ENCODE results near the gene CERT1.
"Not testable (repeated sequence)": the region's sequence is repeated elsewhere in the genome, so short reads cannot be mapped to it uniquely, and the experiment has no call there.

CERT1 gene

DNA sequence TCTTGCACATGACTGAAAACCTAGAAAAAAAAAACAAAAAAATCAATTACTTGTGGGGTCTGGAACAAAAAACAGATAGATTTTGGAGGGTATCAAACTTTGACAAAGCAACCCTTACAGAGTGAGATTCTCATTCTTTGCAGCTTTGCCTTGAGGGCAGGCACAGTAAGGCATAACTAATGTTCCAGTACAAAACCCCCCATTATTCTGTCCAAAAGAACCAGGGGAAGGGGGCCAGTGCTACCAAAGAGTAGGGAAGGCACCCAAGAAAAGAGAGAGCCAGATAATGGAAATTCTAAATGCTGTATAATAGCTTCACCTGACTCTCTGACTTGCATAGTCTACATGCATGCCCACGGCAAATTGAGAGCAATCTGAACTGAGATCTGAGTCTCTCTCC is 13.2 kb upstream of the CERT1 start:
- no peak for DNase-seq
- intact Hi-C loops (cut with DNase I): no loop called here

DNA sequence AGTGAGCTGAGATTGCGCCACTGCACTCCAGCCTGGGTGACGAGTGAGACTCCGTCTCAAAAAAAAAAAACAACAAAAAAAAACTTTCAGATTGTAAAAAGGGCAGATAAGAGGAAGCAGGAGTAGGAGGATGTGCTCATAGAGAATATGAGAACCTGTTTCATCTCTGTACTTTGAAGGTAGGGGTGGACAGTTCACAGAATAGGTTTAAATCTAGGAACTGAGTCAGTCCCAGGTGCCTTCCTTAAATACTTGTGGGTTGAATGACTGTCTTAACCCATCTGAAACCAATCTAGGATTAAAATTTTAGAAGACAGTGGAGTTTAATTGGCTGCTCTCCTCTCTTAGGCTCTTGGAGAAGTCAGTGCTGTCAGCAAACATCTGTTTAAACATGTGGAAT is 12.6 kb upstream of the CERT1 start:
- no peak for DNase-seq
- intact Hi-C loops (cut with DNase I): no loop called here

DNA sequence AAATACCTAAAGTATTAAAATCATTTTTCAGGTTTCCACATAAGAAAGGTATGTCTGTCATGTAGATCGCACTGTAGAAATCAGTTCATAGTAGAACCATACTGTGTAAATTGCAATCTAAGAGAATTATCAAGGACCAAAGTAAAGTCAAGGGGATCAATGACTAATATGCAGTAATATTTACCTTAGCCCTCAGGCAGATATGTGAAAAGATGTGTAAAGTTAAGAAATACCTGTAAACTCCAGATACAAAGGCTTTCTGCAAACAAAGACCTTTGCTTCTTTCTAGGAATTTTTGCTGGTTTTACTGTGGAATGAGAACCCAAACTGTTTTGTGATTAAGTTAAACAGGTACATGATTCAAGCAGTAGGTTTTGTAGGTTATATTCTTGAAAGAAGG is 11.8 kb upstream of the CERT1 start:
- intact Hi-C loops (cut with DNase I): no loop called here
- DNase-seq: no peak

DNA sequence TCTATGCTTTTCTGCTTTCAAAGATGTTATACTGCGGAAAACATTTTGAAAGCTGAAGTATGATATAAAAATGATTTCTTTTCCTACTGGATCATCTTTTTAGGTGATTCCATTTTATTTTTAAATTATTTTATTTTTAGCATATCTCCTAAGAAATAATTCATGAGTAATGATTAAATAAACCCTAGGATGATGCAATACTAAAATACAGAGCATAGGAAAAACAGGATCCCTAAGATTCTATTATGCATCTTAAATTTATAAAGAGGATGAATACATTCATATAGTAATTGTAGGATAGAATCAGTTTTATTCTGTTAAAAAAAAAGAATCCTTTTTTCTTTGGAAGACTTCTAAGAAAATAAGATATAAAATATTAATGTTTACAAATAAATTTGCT is 11.1 kb upstream of the CERT1 start:
- no peak for DNase-seq
- intact Hi-C loops (cut with DNase I): no loop called here

DNA sequence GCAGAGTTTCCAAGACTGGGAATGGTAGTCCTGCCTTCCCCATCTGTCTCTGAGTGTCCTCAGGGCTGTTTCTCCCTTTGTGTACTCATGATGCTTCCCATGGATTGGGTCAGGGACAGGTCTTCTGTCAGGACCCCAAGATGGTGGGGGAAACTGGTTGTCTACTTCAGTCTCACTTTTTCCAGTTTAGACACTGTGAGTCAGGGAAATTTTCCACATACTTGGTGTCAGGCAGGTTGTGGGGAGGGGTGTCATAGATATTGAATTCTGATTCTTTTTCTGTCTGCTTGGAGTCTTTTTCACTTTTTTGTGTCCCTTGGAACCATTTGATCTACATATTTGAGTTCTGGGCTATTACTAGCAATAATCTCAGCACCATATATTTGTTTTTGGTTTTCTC is 10.6 kb upstream of the CERT1 start:
- intact Hi-C loops (cut with DNase I): no loop called here
- no peak for DNase-seq

DNA sequence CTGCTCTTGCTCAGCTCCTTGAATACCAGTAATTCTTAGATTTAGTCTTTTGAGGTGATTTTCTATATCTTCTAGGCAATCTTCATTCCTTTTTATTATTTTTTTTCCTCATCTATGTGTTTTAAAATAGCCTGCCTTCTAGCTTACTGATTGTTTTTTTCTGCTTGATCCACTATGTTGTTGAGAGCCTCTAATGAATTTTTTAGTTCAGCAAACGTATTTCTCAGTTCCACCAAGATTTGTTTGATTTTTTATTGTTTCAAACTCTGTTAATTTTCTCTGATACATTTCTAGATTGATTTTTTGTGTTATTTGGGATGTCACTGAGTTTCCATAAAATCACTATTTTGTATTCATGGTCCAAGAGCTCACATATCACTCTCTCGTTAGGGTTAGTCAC is 9.8 kb upstream of the CERT1 start:
- intact Hi-C loops (cut with DNase I): no loop called here
- no peak for DNase-seq

DNA sequence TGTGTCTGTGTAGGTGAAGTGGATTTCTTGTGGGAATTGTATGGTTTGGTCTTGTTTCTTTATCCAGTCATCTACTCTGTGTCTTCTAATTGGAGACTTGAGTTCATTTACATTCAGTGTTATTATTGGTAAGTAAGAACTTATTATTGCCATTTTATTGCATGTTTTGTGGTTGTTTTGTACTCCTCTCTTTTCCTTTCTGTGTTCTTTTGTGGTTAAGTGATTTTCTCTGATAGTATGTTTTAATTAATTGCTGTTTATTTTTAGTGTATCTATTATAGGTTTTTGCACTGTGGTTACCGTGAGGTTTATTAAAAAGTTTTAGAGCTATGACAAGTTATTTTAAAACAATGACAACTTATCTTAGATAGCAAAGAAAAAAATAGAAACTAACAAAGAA is 8.3 kb upstream of the CERT1 start:
- DNase-seq: no peak
- intact Hi-C loops (cut with DNase I): no loop called here

DNA sequence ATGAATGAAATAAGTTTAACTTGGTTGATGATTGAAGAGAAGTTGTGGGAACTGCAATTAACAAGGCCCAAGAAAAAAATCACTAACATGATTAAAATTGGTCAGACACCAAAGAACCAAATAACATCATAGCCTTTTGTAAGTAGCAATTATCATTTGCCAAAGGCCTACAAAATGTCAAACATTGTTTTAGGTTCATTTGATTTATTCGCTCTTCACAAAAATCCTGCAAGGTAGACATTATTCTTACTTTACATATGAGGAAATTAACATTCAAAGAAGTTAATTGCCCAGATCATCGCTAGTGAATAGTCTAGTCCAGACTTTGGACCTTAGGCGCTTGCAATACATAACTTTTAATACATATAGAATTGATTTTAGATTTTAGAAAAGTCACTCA is 2.9 kb upstream of the CERT1 start:
- intact Hi-C loops (cut with DNase I): loop anchor here (5.0 kb wide), 1 partner anchor 203 kb away; the partner anchor contains the start of gene POC5
- DNase-seq: no peak

DNA sequence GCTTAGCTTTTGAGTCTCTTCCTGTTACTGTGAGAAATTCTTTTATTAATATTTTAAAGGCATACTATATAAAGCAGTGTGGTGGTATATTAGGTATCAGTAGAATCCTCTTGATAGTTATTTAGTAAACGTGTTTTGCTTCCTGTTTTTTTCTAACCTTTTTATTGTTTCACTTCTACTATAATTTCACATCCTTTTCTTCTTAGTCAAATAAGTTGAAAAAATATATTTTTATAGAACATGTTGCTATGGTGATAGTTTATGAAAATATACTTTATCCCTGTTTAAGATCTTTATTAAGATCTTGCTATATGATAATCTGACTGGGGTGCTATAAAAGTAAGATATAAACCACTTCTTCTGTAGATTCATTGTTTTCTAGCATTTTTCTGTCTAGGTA is 2.4 kb upstream of the CERT1 start:
- intact Hi-C loops (cut with DNase I): loop anchor here (5.0 kb wide), 1 partner anchor 203 kb away; the partner anchor contains the start of gene POC5
- DNase-seq: no peak

DNA sequence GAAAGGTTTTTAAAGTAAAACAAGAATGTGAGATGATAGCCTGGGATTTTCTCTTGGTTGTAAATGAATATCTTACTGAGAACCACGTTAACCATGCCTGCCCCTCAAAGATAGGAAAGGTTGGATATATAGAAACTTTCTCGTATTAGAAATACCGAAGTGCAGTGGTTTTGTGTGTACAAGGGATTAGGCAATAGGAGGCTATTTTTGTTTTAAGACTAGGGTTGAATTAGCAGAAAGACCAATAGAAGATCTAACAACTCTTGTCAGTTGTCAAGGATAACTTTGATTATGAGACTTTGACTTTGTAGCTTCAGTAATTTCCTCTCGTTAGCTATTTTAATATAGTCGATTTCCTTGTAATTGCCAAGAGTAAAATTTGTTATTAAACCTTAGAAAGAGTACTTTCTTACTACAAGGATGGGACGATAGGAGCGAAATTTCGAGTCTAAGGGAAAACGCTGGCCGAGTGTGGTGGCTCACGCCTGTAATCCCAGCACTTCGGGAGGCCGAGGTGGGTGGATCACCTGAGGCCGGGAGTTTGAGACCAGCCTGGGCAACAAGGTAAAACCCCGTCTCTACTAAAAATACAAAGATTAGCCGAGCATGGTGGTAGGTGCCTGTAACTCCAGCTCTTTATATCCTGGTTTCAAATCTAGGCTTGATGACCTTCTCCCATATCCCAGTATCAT is 1.1 kb upstream of the CERT1 start:
- intact Hi-C loops (cut with DNase I): loop anchor here (5.0 kb wide), 1 partner anchor 205 kb away; the partner anchor contains the start of gene POC5
- no peak for DNase-seq

DNA sequence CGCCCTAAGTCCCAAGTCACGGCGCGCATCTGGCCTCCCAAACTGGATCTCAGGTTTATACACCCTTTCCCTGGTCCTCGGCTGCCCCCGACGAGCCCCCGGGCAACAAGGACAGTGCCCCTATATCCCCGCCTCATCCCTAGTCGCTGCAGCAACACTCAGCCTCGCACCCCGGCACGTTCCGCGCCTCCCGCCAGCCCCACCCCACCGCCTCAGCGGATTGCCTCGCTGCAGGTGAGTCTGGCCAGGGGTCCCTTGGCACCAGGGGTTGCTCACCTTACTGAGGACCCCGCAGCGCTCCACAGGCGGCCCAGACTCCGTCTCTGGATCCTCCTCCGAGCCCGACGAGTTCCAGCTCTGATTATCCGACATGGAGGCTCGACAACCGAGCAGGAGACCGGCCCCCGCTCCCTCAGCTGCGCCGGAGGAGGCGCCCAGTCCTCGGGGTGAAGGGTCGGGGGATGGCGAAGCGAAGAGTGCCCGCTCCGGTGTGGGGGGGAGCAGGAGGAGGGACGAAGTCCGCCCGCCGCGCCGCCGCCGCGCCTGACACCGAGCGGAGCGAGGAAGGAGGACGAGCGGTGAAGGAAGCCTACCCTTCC is 494 bp downstream of the CERT1 start:
- intact Hi-C loops (cut with DNase I): loop anchor here (2.0 to 5.0 kb wide), 2 partner anchors 174 to 206 kb away; partner anchors contain the start of genes HMGCR and POC5
- DNase-seq: peak in 35 of 42 donors; percentile 8 to 72 (median 50)

DNA sequence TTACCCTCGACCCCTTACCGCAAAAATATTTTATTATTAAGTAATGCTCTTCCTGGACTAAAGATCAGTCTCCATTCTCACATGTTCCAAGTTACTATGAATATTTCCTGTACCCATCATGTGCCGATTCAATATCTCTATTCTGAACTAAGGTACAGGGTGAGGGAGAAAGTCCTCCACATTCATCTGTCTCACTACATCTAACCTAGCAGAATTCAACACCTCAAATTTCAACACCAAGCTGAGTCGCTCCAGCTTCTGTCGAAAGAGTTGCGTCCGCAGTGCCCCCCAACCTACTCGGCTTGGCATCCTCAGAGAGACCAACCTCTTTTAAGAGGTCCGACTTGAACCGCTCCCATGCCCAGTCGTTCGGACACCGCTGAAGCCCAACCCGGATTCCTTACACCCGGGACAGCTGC is 1.0 kb downstream of the CERT1 start:
- intact Hi-C loops (cut with DNase I): loop anchor here (2.0 to 5.0 kb wide), 2 partner anchors 174 to 207 kb away; partner anchors contain the start of genes HMGCR and POC5
- DNase-seq: peak in 5 of 42 donors; percentile 15 to 33 (median 16)

DNA sequence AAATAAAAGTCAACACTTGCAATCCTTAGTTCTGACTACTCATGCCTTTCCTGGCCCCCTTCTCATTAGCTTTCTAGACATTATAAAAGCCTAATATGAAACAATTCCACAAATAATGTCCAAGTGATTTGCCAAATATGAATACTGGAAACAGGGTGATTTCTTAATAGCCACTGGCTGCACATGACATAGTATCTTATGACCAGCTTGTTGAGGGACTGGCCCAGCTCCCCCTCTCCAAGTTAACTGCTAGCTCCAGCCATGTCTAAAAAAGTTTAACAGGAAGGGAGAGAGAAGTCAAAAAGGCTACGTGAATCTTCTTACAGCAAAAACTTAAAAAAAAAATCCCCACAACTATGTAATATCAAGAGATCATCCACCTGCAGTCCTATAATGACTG is 1.5 kb downstream of the CERT1 start:
- intact Hi-C loops (cut with DNase I): loop anchor here (2.0 to 5.0 kb wide), 2 partner anchors 173 to 207 kb away; partner anchors contain the start of genes HMGCR and POC5
- DNase-seq: peak in 2 of 42 donors; percentile 8 to 10

DNA sequence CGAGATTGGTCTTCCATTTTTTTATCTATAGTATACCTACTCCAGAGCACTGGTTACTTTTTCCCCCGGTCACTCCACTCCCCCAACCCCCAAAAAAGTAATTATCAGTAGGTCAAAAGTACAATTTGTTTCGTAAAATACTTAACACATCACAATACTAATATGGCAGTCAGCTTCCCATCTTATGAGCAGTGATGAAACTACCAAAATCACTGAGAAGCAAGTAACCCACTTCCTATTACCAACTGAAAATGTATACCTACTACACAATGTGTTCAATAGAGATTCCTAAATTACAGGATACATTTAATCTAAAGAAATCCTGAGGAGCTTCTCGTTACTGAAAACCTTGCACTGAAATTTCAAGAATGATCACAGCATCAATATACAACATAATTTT is 1.9 kb downstream of the CERT1 start:
- intact Hi-C loops (cut with DNase I): no loop called here
- no peak for DNase-seq

DNA sequence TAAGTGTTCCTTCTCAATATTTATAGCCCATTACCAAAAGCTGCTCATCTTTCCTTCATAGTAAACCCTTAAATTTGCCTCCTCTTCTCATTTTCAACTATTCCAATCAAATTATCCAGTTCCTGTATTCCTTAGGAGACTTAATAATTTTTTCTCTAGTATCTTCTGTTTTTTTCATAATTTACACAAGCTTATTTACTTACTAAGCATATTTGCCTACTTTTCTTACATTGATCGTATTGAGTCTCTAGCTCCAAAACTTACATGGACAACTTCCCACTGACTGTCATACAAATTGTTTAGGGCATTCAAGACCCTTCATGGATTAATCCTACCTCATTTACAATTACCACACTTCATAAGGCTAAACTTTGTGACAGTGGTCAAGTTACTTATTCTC is 3.6 kb downstream of the CERT1 start:
- intact Hi-C loops (cut with DNase I): no loop called here
- DNase-seq: no peak

DNA sequence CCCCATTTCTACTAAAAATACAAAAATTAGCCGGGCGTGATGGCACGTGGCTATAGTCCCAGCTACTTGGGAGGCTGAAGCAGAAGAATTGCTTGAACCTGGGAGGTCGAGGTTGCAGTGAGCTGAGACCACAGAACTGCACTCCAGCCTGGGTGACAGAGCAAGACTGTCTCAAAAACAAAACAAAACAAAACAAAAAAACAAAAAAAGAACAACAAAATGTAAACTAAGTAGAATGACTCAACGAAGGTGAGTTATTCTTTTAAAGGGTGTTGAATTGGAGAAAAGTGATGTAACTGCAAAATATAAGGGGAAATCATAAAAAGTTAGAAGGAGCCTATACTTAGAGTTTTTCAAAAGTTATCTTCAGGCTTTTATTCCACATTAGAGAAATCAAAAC is 6.3 kb downstream of the CERT1 start:
- DNase-seq; intact Hi-C loops (cut with DNase I): not testable (repeated sequence)

DNA sequence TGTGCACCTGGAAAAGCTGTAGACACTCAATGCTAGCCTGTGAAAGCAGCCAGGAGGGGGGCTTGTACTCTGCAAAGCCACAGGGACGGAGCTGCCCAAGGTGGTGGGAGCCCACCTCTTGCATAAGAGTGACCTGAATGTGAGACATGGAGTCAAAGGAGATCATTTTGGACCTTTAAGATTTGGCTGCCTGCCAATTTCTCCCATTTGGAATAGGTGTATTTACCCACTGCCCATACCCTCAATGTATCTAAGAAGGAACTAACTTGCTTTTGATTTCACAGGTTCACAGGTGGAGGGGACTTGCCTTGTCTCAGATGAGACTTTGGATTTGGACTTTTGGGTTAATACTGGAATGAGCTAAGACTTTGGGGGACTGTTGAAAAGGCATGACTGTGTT is 12.6 kb downstream of the CERT1 start:
- DNase-seq; intact Hi-C loops (cut with DNase I): not testable (repeated sequence)

DNA sequence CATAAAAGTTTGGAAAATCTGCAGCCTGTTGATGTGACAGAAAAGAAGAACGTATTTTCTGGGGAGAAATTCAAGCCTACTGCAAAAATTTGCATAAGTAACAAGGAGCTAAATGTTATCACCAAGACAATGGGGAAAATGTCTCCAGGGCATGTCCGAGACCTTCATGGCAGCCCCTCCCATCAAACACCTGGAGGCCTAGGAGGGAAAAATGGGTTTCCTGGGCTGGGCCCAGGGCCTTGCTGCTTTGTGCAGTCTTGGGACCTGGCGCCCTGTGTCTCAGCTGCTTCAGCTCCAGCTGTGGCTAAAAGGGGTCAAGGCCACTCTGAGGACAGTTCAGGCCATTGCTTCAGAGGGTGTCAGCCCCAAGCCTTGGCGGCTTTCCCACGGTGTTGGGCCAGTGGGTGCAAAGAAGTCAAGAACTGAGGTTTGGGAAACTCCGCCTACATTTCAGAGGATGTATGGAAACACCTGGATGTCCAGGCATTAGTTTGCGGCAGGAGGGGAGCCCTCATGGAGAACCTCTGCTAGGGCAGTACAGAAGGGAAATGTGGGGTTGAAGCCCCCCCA is 13.1 kb downstream of the CERT1 start:
- intact Hi-C loops (cut with DNase I): no loop called here

DNA sequence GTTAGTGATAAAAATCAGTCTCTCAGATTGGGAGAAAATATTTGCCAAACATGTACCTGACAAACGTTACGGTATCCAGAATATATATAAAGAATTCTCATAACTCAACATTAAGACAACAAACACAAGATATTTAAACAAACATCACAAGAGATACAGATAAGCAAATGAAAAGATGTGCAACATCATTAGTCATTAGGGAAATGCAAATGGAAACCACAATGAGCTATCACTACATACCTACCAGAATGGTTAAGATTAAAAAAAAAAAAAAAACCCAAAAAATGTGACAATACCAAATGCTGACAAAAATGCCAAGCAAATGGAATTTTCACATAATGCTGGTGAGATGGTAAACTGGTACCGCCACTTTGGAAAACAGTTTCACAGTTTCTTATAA is 15.4 kb downstream of the CERT1 start:
- intact Hi-C loops (cut with DNase I): no loop called here
- no peak for DNase-seq

More for the DNA sequence above, 13.1 kb downstream of the CERT1 start:
- no peak for DNase-seq

DNA sequence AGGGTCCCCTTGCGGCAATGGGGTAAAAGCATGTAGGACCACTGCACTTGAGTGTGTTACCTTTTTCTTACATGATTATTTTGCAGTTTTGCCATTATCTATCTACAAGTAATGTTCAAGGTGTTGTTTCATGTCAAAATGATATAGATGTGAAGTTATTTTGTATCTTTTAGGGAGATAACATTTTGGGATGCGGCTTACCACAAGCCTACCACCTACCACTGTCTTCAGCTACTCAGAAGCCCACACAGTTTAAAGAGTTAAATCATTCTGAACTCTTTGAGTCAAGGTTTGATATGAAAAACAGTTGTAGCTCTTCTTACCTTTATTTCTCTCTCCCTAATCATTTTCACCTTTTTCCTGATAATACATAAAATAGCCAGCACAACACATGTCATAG is 19.8 kb downstream of the CERT1 start:
- DNase-seq: no peak
- intact Hi-C loops (cut with DNase I): no loop called here

Measured in head of caudate nucleus (tissue), 42 donors.